ENCODE results near the gene NR2E3.

NR2E3 gene

GRCh38 chr15:71780115-71780976 lies 30.0 kb upstream of the NR2E3 start:
- no peak overlapping the region for H3K4me2 ChIP-seq (ENCODE audit: low read length)
- TF ChIP-seq EZH2 (IDR thresholded peaks at IDR 0.05; ENCODE audit: borderline replicate concordance, low read length): no peak
- peak; percentile 88 for TF ChIP-seq CTCF (IDR thresholded peaks at IDR 0.05; ENCODE audit: low read length)

GRCh38 chr15:71781179-71781964 lies 29.0 kb upstream of the NR2E3 start:
- Histone ChIP-seq H3K79me2 (ENCODE audit: insufficient read depth, low read length) (no peaks in the 10 kb centered on the region), H3K27me3 (ENCODE audit: insufficient read depth, low read length) (0 out of 2 replicates have a peak, but pooled peaks cover 6% of the 10 kb centered on the region), H3K9me2 (ENCODE audit: low read depth, low read length) (no peaks in the 10 kb centered on the region), H3K9ac (ENCODE audit: low read length) (no peak overlapping the region), H3F3A (ENCODE audit: insufficient read depth, low read length) (no peaks in the 10 kb centered on the region), H3K27ac (ENCODE audit: low read depth, low read length, poor library complexity, severe bottlenecking) (no peak overlapping the region), H4K20me1 (ENCODE audit: insufficient read depth, low read length) (no peaks in the 10 kb centered on the region), H2AFZ (ENCODE audit: low read length) (no peak overlapping the region), H3K9me3 (ENCODE audit: low read length) (no peaks in the 10 kb centered on the region), H3K36me3 (ENCODE audit: insufficient read depth, low read length) (no peaks in the 10 kb centered on the region), H3K4me3 (ENCODE audit: low read depth, low read length, poor library complexity, severe bottlenecking) (no peak overlapping the region), H3K4me2 (ENCODE audit: low read length) (no peak overlapping the region), H3K4me1 (ENCODE audit: insufficient read depth, low read length, severe bottlenecking) (no peaks in the 10 kb centered on the region)
- TF ChIP-seq CTCF (IDR thresholded peaks at IDR 0.05; ENCODE audit: low read length) (no peak), EZH2 (IDR thresholded peaks at IDR 0.05; ENCODE audit: borderline replicate concordance, low read length) (no peak)

More at GRCh38 chr15:71780115-71780976, 30.0 kb upstream of the NR2E3 start:
- Histone ChIP-seq H3K27me3 (ENCODE audit: insufficient read depth, low read length) (0 out of 2 replicates have a peak, but pooled peaks cover 6% of the 10 kb centered on the region), H3K9me2 (ENCODE audit: low read depth, low read length) (no peaks in the 10 kb centered on the region), H3K36me3 (ENCODE audit: insufficient read depth, low read length) (no peaks in the 10 kb centered on the region), H3K9me3 (ENCODE audit: low read length) (no peaks in the 10 kb centered on the region), H2AFZ (ENCODE audit: low read length) (no peak overlapping the region), H3K79me2 (ENCODE audit: insufficient read depth, low read length) (no peaks in the 10 kb centered on the region), H3K9ac (ENCODE audit: low read length) (no peak overlapping the region), H3K4me3 (ENCODE audit: low read depth, low read length, poor library complexity, severe bottlenecking) (no peak overlapping the region), H4K20me1 (ENCODE audit: insufficient read depth, low read length) (no peaks in the 10 kb centered on the region), H3F3A (ENCODE audit: insufficient read depth, low read length) (no peaks in the 10 kb centered on the region), H3K4me1 (ENCODE audit: insufficient read depth, low read length, severe bottlenecking) (no peaks in the 10 kb centered on the region), H3K27ac (ENCODE audit: low read depth, low read length, poor library complexity, severe bottlenecking) (no peak overlapping the region)

- Histone ChIP-seq H4K20me1 (ENCODE audit: insufficient read depth, low read length) (no peaks in the 10 kb centered on the region), H3K36me3 (ENCODE audit: insufficient read depth, low read length) (no peaks in the 10 kb centered on the region), H3K79me2 (ENCODE audit: insufficient read depth, low read length) (no peaks in the 10 kb centered on the region), H2AFZ (ENCODE audit: low read length) (no peak overlapping the region), H3K4me2 (ENCODE audit: low read length) (no peak overlapping the region), H3K9me3 (ENCODE audit: low read length) (no peaks in the 10 kb centered on the region), H3K9ac (ENCODE audit: low read length) (no peak overlapping the region), H3K4me1 (ENCODE audit: insufficient read depth, low read length, severe bottlenecking) (no peaks in the 10 kb centered on the region), H3K4me3 (ENCODE audit: low read depth, low read length, poor library complexity, severe bottlenecking) (no peak overlapping the region), H3K27me3 (ENCODE audit: insufficient read depth, low read length) (0 out of 2 replicates have a peak, but pooled peaks cover 6% of the 10 kb centered on the region), H3K27ac (ENCODE audit: low read depth, low read length, poor library complexity, severe bottlenecking) (no peak overlapping the region), H3F3A (ENCODE audit: insufficient read depth, low read length) (no peaks in the 10 kb centered on the region), H3K9me2 (ENCODE audit: low read depth, low read length) (no peaks in the 10 kb centered on the region)
- no peak for TF ChIP-seq EZH2 (IDR thresholded peaks at IDR 0.05; ENCODE audit: borderline replicate concordance, low read length)
- no peak for TF ChIP-seq CTCF (IDR thresholded peaks at IDR 0.05; ENCODE audit: low read length)
These were observed 28.4 kb upstream of the NR2E3 start for GRCh38 chr15:71781965-71782265.
